GM23338 (cell line): ENCODE results near the gene EFS. TPM values are rescaled to one million over a fixed set of nuclear protein-coding genes. Genes with fewer than 3 reads are reported as not detected.

Experiments used
- ATAC-seq: fragments of 200-7000 bp; cut with Tn5 transposase; 3 replicates; pipeline ENCODE4 v1.9.1; 2020
- DNase-seq: peaks from one replicate; pipeline ENCODE4 v3.0.0-alpha.2; 2015; ENCODE audit warnings: low spot score
- H2AFZ ChIP-seq: fragments of 200-600 bp; sonication (generic); 2 replicates; pipeline ENCODE4 v1.8.0; 2016; ENCODE audit warnings: antibody characterized with exemption, mild to moderate bottlenecking, moderate library complexity
- H3F3A ChIP-seq: fragments of 200-600 bp; sonication (generic); replicated peaks from 2 replicates; pipeline ENCODE4 v1.8.0; 2017; ENCODE audit warnings: antibody characterized with exemption, mixed run types, low read depth
- H3K27ac ChIP-seq: fragments of 200-600 bp; sonication (generic); 2 replicates; pipeline ENCODE4 v1.6.1; 2016; ENCODE audit warnings: low read depth
- H3K27me3 ChIP-seq: fragments of 200-600 bp; sonication (generic); 2 replicates; pipeline ENCODE4 v1.8.0; 2016; ENCODE audit warnings: mild to moderate bottlenecking, mixed run types, moderate library complexity; ENCODE audit not compliant: insufficient read depth
- H3K36me3 ChIP-seq: fragments of 200-600 bp; sonication (generic); 2 replicates; pipeline ENCODE4 v1.8.0; 2016; ENCODE audit warnings: mild to moderate bottlenecking; ENCODE audit not compliant: insufficient read depth
- H3K4me1 ChIP-seq: fragments of 200-600 bp; sonication (generic); 2 replicates; pipeline ENCODE4 v1.8.0; 2016; ENCODE audit warnings: mild to moderate bottlenecking, moderate library complexity; ENCODE audit not compliant: insufficient read depth
- H3K4me2 ChIP-seq: fragments of 200-600 bp; sonication (generic); 2 replicates; pipeline ENCODE4 v1.7.1; 2017; ENCODE audit warnings: mixed run types
- H3K4me3 ChIP-seq: fragments of 200-600 bp; sonication (generic); 2 replicates; pipeline ENCODE4 v1.6.1; 2016; ENCODE audit warnings: mixed run types
- H3K79me2 ChIP-seq: fragments of 200-600 bp; sonication (generic); replicated peaks from 2 replicates; pipeline ENCODE4 v1.8.0; 2017; ENCODE audit warnings: mild to moderate bottlenecking; ENCODE audit not compliant: insufficient read depth
- H3K9me2 ChIP-seq: fragments of 200-600 bp; sonication (generic); 2 replicates; pipeline ENCODE4 v1.8.0; 2017; ENCODE audit not compliant: insufficient read depth
- H4K20me1 ChIP-seq: fragments of 200-600 bp; sonication (generic); replicated peaks from 2 replicates; pipeline ENCODE4 v1.8.0; 2017; ENCODE audit warnings: mild to moderate bottlenecking; ENCODE audit not compliant: insufficient read depth
- H3K27ac Mint-ChIP-seq: 2 replicates; pipeline ENCODE4 v1.8.0; 2020; ENCODE audit warnings: inconsistent platforms, mild to moderate bottlenecking, moderate library complexity, mixed read lengths
- H3K27me3 Mint-ChIP-seq: 3 replicates; pipeline ENCODE4 v1.8.0; 2022; ENCODE audit warnings: low read depth, mild to moderate bottlenecking, moderate library complexity, mixed read lengths, inconsistent platforms; ENCODE audit not compliant: insufficient read depth, poor library complexity
- H3K36me3 Mint-ChIP-seq: 3 replicates; pipeline ENCODE4 v1.8.0; 2021; ENCODE audit warnings: low read depth, mild to moderate bottlenecking, inconsistent platforms, moderate library complexity, mixed read lengths
- H3K4me1 Mint-ChIP-seq: 3 replicates; pipeline ENCODE4 v1.8.0; 2020; ENCODE audit warnings: mild to moderate bottlenecking, inconsistent platforms, mixed read lengths
- H3K4me3 Mint-ChIP-seq: 3 replicates; pipeline ENCODE4 v1.8.0; 2021; ENCODE audit warnings: moderate library complexity, mild to moderate bottlenecking, inconsistent platforms, mixed read lengths
- H3K9me3 Mint-ChIP-seq: 3 replicates; pipeline ENCODE4 v1.8.0; 2020; ENCODE audit warnings: moderate library complexity, mild to moderate bottlenecking, inconsistent platforms, mixed read lengths
- CREB1 ChIP-seq: fragments of 250-450 bp; sonication (Bioruptor Pico); IDR thresholded peaks from 2 replicates; pipeline ENCODE4 v1.5.0; 2020; ENCODE audit warnings: low read depth, mild to moderate bottlenecking, moderate library complexity
- CTCF ChIP-seq, 2 experiments: fragments of 200-600 bp in 1 of 2; sonication (generic) in 1 of 2; conservative IDR thresholded peaks; 2 replicates each; pipeline versions ENCODE4 v1.5.1 to v1.6.1; 2016 to 2017; ENCODE audit warnings: antibody characterized with exemption in 2 of 2, low read depth in 2 of 2, mild to moderate bottlenecking in 2 of 2, moderate library complexity in 1 of 2
- EZH2 ChIP-seq: fragments of 200-600 bp; sonication (generic); IDR thresholded peaks from one replicate; pipeline ENCODE4 v1.8.0; 2017; ENCODE audit warnings: antibody characterized with exemption, mild to moderate bottlenecking, low read depth; ENCODE audit not compliant: unreplicated experiment
- POLR2AphosphoS5 ChIP-seq: IDR thresholded peaks from 2 replicates; pipeline ENCODE4 v1.6.1; 2016; ENCODE audit warnings: antibody characterized with exemption, low read depth
- REST ChIP-seq: IDR thresholded peaks from one replicate; pipeline ENCODE4 v1.6.1; 2018; ENCODE audit warnings: antibody characterized with exemption; ENCODE audit not compliant: unreplicated experiment
- STAT1 ChIP-seq: IDR thresholded peaks from one replicate; pipeline ENCODE4 v1.6.1; 2016; ENCODE audit warnings: antibody characterized with exemption; ENCODE audit not compliant: unreplicated experiment
- ZNF331 ChIP-seq: fragments of 250-450 bp; sonication (Bioruptor Pico); IDR thresholded peaks from 2 replicates; pipeline ENCODE4 v1.5.0; 2020; ENCODE audit warnings: low read depth, mild to moderate bottlenecking, moderate library complexity
- polyA plus RNA-seq: library from polyadenylated mRNA; unstranded; fragments of >200 nt; fragmentation: Nextera tagmentation; extraction: Ambion mirVana; gene quantifications from 2 replicates; pipeline ENCODE4 v1.2.1, GENCODE V29; 2016
- total RNA-seq: library from RNA; depleted of rRNA; stranded (reverse); fragments of >200 nt; shearing (Covaris generic); gene quantifications from 2 replicates; pipeline ENCODE4 v1.2.3, GENCODE V29; 2014

The EFS gene
- total and polyA plus RNA-seq, 2 experiments from 2014 or later = 5.1 to 18.9 TPM

DNA sequence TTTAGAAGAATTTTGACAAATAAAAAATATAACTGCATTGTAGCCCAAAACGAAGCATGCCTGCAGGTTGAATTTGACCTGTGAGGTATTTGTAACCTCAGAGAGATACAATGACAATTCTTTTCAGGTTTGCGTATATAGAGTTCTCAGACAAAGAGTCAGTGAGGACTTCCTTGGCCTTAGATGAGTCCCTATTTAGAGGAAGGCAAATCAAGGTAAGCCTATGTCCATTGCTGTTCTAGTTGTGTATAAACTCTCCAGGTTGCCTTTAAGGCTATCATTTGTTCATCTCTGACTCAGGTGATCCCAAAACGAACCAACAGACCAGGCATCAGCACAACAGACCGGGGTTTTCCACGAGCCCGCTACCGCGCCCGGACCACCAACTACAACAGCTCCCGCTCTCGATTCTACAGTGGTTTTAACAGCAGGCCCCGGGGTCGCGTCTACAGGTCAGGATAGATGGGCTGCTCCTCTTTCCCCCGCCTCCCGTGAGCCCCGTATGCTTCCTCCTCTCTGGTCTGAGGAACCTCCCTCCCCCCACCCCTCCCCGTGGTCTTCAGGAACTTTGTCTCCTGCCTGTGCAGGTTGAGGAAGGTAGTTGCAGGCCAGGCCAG is 41.0 kb downstream of the EFS start:
- H3K4me3 Mint-ChIP-seq = no peak overlapping the region
- H3K4me3 ChIP-seq = no peak overlapping the region
- no peak for ATAC-seq

GRCh38 chr14:23322568-23323517 is 42.1 kb downstream of the EFS start:
- H3K36me3 Mint-ChIP-seq = peaks cover 45% of the 10 kb centered on the region
- H3K4me3 Mint-ChIP-seq = peak overlapping the region; percentile 98
- no peaks in the 10 kb centered on the region for H3K27me3 ChIP-seq
- peak overlapping the region; percentile 98 for H3K27ac Mint-ChIP-seq
- peak overlapping the region; percentile 99 for H3K4me3 ChIP-seq
- peak overlapping the region; percentile 93 for H3K27ac ChIP-seq
- no peak for DNase-seq
- H3K4me1 Mint-ChIP-seq = peaks cover 26% of the 10 kb centered on the region
- peak overlapping the region; percentile 99 for H3K4me2 ChIP-seq
- no peak overlapping the region for H2AFZ ChIP-seq
- peaks cover 43% of the 10 kb centered on the region for H3F3A ChIP-seq
- H3K79me2 ChIP-seq = peaks cover 21% of the 10 kb centered on the region
- peaks cover 7% of the 10 kb centered on the region; the same call in 1 of the 2 replicates for H3K9me2 ChIP-seq
- H3K36me3 ChIP-seq = peaks cover 28% of the 10 kb centered on the region
- H4K20me1 ChIP-seq = peaks cover 9% of the 10 kb centered on the region; the same call in 1 of the 2 replicates
- H3K27me3 Mint-ChIP-seq = peaks cover 11% of the 10 kb centered on the region
- H3K4me1 ChIP-seq = peaks cover 10% of the 10 kb centered on the region
- ATAC-seq = no peak
- H3K9me3 Mint-ChIP-seq = no peaks in the 10 kb centered on the region
- TF ChIP-seq EZH2 (no peak), REST (no peak), STAT1 (no peak), CREB1 (CRISPR knock-in tag) (no peak), POLR2AphosphoS5 (no peak), ZNF331 (CRISPR knock-in tag) (no peak)

More for the DNA sequence above, 41.0 kb downstream of the EFS start:
- no peak for TF ChIP-seq CTCF (conservative IDR thresholded peaks at IDR 0.05; ENCODE audit: low read depth in 2 of 2)
- no peak for TF ChIP-seq ZNF331 (CRISPR knock-in tag)
- H3K36me3 Mint-ChIP-seq = peaks cover 45% of the 10 kb centered on the region
- no peaks in the 10 kb centered on the region for H3K27me3 ChIP-seq
- peaks cover 26% of the 10 kb centered on the region for H3K4me1 Mint-ChIP-seq
- H3K9me3 Mint-ChIP-seq = no peaks in the 10 kb centered on the region
- H3K27ac ChIP-seq = no peak overlapping the region
- peaks cover 43% of the 10 kb centered on the region for H3F3A ChIP-seq
- H3K27ac Mint-ChIP-seq = no peak overlapping the region; the same call in 1 of the 2 replicates
- peaks cover 21% of the 10 kb centered on the region for H3K79me2 ChIP-seq
- peaks cover 9% of the 10 kb centered on the region; the same call in 1 of the 2 replicates for H4K20me1 ChIP-seq
- no peak overlapping the region for H2AFZ ChIP-seq
- H3K9me2 ChIP-seq = peaks cover 7% of the 10 kb centered on the region; the same call in 1 of the 2 replicates
- no peak for DNase-seq
- peaks cover 11% of the 10 kb centered on the region for H3K27me3 Mint-ChIP-seq
- H3K4me2 ChIP-seq = no peak overlapping the region
- H3K4me1 ChIP-seq = peaks cover 10% of the 10 kb centered on the region
- H3K36me3 ChIP-seq = peaks cover 28% of the 10 kb centered on the region
